GM23338 (cell line): Measurements from ENCODE around the gene USP16. TPM values are rescaled to one million over a fixed set of nuclear protein-coding genes. Genes with fewer than 3 reads are reported as not detected.

ENCODE experiments used
- ATAC-seq: fragments of 200-7000 bp; cut with Tn5 transposase; 3 replicates; pipeline ENCODE4 v1.9.1; 2020
- DNase-seq: peaks from one replicate; pipeline ENCODE4 v3.0.0-alpha.2; 2015; ENCODE audit warnings: low spot score
- H2AFZ ChIP-seq: fragments of 200-600 bp; sonication (generic); 2 replicates; pipeline ENCODE4 v1.8.0; 2016; ENCODE audit warnings: antibody characterized with exemption, mild to moderate bottlenecking, moderate library complexity
- H3F3A ChIP-seq: fragments of 200-600 bp; sonication (generic); replicated peaks from 2 replicates; pipeline ENCODE4 v1.8.0; 2017; ENCODE audit warnings: antibody characterized with exemption, mixed run types, low read depth
- H3K27ac ChIP-seq: fragments of 200-600 bp; sonication (generic); 2 replicates; pipeline ENCODE4 v1.6.1; 2016; ENCODE audit warnings: low read depth
- H3K27me3 ChIP-seq: fragments of 200-600 bp; sonication (generic); 2 replicates; pipeline ENCODE4 v1.8.0; 2016; ENCODE audit warnings: mild to moderate bottlenecking, mixed run types, moderate library complexity; ENCODE audit not compliant: insufficient read depth
- H3K36me3 ChIP-seq: fragments of 200-600 bp; sonication (generic); 2 replicates; pipeline ENCODE4 v1.8.0; 2016; ENCODE audit warnings: mild to moderate bottlenecking; ENCODE audit not compliant: insufficient read depth
- H3K4me1 ChIP-seq: fragments of 200-600 bp; sonication (generic); 2 replicates; pipeline ENCODE4 v1.8.0; 2016; ENCODE audit warnings: mild to moderate bottlenecking, moderate library complexity; ENCODE audit not compliant: insufficient read depth
- H3K4me2 ChIP-seq: fragments of 200-600 bp; sonication (generic); 2 replicates; pipeline ENCODE4 v1.7.1; 2017; ENCODE audit warnings: mixed run types
- H3K4me3 ChIP-seq: fragments of 200-600 bp; sonication (generic); 2 replicates; pipeline ENCODE4 v1.6.1; 2016; ENCODE audit warnings: mixed run types
- H3K79me2 ChIP-seq: fragments of 200-600 bp; sonication (generic); replicated peaks from 2 replicates; pipeline ENCODE4 v1.8.0; 2017; ENCODE audit warnings: mild to moderate bottlenecking; ENCODE audit not compliant: insufficient read depth
- H3K9me2 ChIP-seq: fragments of 200-600 bp; sonication (generic); 2 replicates; pipeline ENCODE4 v1.8.0; 2017; ENCODE audit not compliant: insufficient read depth
- H4K20me1 ChIP-seq: fragments of 200-600 bp; sonication (generic); replicated peaks from 2 replicates; pipeline ENCODE4 v1.8.0; 2017; ENCODE audit warnings: mild to moderate bottlenecking; ENCODE audit not compliant: insufficient read depth
- H3K27ac Mint-ChIP-seq: 2 replicates; pipeline ENCODE4 v1.8.0; 2020; ENCODE audit warnings: inconsistent platforms, mild to moderate bottlenecking, moderate library complexity, mixed read lengths
- H3K27me3 Mint-ChIP-seq: 3 replicates; pipeline ENCODE4 v1.8.0; 2022; ENCODE audit warnings: low read depth, mild to moderate bottlenecking, moderate library complexity, mixed read lengths, inconsistent platforms; ENCODE audit not compliant: insufficient read depth, poor library complexity
- H3K36me3 Mint-ChIP-seq: 3 replicates; pipeline ENCODE4 v1.8.0; 2021; ENCODE audit warnings: low read depth, mild to moderate bottlenecking, inconsistent platforms, moderate library complexity, mixed read lengths
- H3K4me1 Mint-ChIP-seq: 3 replicates; pipeline ENCODE4 v1.8.0; 2020; ENCODE audit warnings: mild to moderate bottlenecking, inconsistent platforms, mixed read lengths
- H3K4me3 Mint-ChIP-seq: 3 replicates; pipeline ENCODE4 v1.8.0; 2021; ENCODE audit warnings: moderate library complexity, mild to moderate bottlenecking, inconsistent platforms, mixed read lengths
- H3K9me3 Mint-ChIP-seq: 3 replicates; pipeline ENCODE4 v1.8.0; 2020; ENCODE audit warnings: moderate library complexity, mild to moderate bottlenecking, inconsistent platforms, mixed read lengths
- CREB1 ChIP-seq: fragments of 250-450 bp; sonication (Bioruptor Pico); IDR thresholded peaks from 2 replicates; pipeline ENCODE4 v1.5.0; 2020; ENCODE audit warnings: low read depth, mild to moderate bottlenecking, moderate library complexity
- EZH2 ChIP-seq: fragments of 200-600 bp; sonication (generic); IDR thresholded peaks from one replicate; pipeline ENCODE4 v1.8.0; 2017; ENCODE audit warnings: antibody characterized with exemption, mild to moderate bottlenecking, low read depth; ENCODE audit not compliant: unreplicated experiment
- JUNB ChIP-seq: IDR thresholded peaks from one replicate; pipeline ENCODE4 v1.6.1; 2016; ENCODE audit warnings: antibody characterized with exemption; ENCODE audit not compliant: unreplicated experiment
- NANOG ChIP-seq: IDR thresholded peaks from 2 replicates; pipeline ENCODE4 v1.6.1; 2016; ENCODE audit warnings: antibody characterized with exemption, borderline replicate concordance
- POLR2AphosphoS5 ChIP-seq: IDR thresholded peaks from 2 replicates; pipeline ENCODE4 v1.6.1; 2016; ENCODE audit warnings: antibody characterized with exemption, low read depth
- STAT1 ChIP-seq: IDR thresholded peaks from one replicate; pipeline ENCODE4 v1.6.1; 2016; ENCODE audit warnings: antibody characterized with exemption; ENCODE audit not compliant: unreplicated experiment
- ZNF114 ChIP-seq: fragments of 250-450 bp; sonication (Bioruptor Pico); IDR thresholded peaks from 2 replicates; pipeline ENCODE4 v1.5.0; 2020; ENCODE audit warnings: mild to moderate bottlenecking, moderate library complexity
- ZNF331 ChIP-seq: fragments of 250-450 bp; sonication (Bioruptor Pico); IDR thresholded peaks from 2 replicates; pipeline ENCODE4 v1.5.0; 2020; ENCODE audit warnings: low read depth, mild to moderate bottlenecking, moderate library complexity
- polyA plus RNA-seq: library from polyadenylated mRNA; unstranded; fragments of >200 nt; fragmentation: Nextera tagmentation; extraction: Ambion mirVana; gene quantifications from 2 replicates; pipeline ENCODE4 v1.2.1, GENCODE V29; 2016
- total RNA-seq: library from RNA; depleted of rRNA; stranded (reverse); fragments of >200 nt; shearing (Covaris generic); gene quantifications from 2 replicates; pipeline ENCODE4 v1.2.3, GENCODE V29; 2014
- TF ChIP-seq, protein P1 (sequence below): IDR thresholded peaks from one replicate; pipeline ENCODE4 v1.6.1; 2018; ENCODE audit warnings: antibody characterized with exemption; ENCODE audit not compliant: unreplicated experiment
- TF ChIP-seq, protein P2 (sequence below): IDR thresholded peaks from 2 replicates; pipeline ENCODE4 v1.6.1; 2016; ENCODE audit warnings: antibody characterized with exemption
- TF ChIP-seq, protein P3 (sequence below): fragments of 250-450 bp; sonication (Bioruptor Pico); IDR thresholded peaks from 2 replicates; pipeline ENCODE4 v1.5.0; 2020; ENCODE audit warnings: mild to moderate bottlenecking, moderate library complexity
- TF ChIP-seq, protein P4 (sequence below), 2 experiments: fragments of 200-600 bp in 1 of 2; sonication (generic) in 1 of 2; conservative IDR thresholded peaks; 2 replicates each; pipeline versions ENCODE4 v1.5.1 to v1.6.1; 2016 to 2017; ENCODE audit warnings: antibody characterized with exemption in 2 of 2, low read depth in 2 of 2, mild to moderate bottlenecking in 2 of 2, moderate library complexity in 1 of 2

USP16 gene
- total and polyA plus RNA-seq, 2 experiments from 2014 or later, result 19.7 to 70.4 TPM

DNA sequence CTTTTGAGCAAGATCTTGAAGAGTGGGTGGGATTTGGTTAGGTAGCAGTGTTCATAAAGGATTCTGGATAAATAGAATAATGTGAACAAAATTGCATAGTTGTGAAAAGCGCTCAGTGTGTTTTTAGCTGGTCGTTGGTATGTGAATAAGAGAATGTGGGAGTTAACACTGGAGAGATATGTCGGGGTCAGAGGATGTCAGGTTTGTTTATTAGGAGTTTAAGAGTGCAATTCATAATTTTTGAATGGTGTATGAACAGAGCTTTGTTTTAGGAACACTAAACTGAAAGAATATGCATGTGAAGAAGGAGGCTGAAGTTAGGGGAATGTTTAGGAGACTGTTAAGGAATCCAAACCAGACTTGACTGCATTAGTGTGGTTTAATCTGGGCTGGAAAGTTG lies 9.4 kb downstream of the USP16 start (continued):
- TF ChIP-seq, protein P1, sequence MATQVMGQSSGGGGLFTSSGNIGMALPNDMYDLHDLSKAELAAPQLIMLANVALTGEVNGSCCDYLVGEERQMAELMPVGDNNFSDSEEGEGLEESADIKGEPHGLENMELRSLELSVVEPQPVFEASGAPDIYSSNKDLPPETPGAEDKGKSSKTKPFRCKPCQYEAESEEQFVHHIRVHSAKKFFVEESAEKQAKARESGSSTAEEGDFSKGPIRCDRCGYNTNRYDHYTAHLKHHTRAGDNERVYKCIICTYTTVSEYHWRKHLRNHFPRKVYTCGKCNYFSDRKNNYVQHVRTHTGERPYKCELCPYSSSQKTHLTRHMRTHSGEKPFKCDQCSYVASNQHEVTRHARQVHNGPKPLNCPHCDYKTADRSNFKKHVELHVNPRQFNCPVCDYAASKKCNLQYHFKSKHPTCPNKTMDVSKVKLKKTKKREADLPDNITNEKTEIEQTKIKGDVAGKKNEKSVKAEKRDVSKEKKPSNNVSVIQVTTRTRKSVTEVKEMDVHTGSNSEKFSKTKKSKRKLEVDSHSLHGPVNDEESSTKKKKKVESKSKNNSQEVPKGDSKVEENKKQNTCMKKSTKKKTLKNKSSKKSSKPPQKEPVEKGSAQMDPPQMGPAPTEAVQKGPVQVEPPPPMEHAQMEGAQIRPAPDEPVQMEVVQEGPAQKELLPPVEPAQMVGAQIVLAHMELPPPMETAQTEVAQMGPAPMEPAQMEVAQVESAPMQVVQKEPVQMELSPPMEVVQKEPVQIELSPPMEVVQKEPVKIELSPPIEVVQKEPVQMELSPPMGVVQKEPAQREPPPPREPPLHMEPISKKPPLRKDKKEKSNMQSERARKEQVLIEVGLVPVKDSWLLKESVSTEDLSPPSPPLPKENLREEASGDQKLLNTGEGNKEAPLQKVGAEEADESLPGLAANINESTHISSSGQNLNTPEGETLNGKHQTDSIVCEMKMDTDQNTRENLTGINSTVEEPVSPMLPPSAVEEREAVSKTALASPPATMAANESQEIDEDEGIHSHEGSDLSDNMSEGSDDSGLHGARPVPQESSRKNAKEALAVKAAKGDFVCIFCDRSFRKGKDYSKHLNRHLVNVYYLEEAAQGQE, result no peak
- no peak for TF ChIP-seq CREB1 (CRISPR knock-in tag)

DNA sequence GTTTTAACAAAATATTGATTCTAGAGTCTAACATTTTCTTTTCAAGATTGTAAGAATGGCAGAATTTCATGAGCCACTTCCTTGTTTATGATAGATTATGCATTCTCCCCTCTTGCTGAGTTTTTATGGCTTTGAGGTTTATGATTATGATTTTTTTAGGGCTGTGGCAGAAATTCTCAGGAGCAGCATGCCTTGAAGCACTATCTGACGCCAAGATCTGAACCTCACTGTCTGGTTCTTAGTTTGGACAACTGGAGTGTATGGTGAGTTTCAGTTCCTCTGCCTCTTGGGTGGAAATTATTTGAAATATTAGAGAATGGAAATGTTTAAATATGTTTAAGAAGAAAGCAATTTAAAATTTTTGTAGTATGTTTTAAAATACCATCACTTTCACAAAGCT lies 10.2 kb downstream of the USP16 start:
- no peaks in the 10 kb centered on the region for H3K27me3 Mint-ChIP-seq
- no peaks in the 10 kb centered on the region for H3F3A ChIP-seq
- no peaks in the 10 kb centered on the region for H3K27me3 ChIP-seq
- no peak overlapping the region for H3K4me3 ChIP-seq
- no peaks in the 10 kb centered on the region for H3K9me3 Mint-ChIP-seq
- TF ChIP-seq JUNB (no peak), NANOG (no peak), STAT1 (no peak), ZNF114 (CRISPR knock-in tag) (no peak), ZNF331 (CRISPR knock-in tag) (no peak), POLR2AphosphoS5 (no peak), EZH2 (no peak)
- TF ChIP-seq, protein P2, sequence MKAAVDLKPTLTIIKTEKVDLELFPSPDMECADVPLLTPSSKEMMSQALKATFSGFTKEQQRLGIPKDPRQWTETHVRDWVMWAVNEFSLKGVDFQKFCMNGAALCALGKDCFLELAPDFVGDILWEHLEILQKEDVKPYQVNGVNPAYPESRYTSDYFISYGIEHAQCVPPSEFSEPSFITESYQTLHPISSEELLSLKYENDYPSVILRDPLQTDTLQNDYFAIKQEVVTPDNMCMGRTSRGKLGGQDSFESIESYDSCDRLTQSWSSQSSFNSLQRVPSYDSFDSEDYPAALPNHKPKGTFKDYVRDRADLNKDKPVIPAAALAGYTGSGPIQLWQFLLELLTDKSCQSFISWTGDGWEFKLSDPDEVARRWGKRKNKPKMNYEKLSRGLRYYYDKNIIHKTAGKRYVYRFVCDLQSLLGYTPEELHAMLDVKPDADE, result no peak
- TF ChIP-seq, protein P3, sequence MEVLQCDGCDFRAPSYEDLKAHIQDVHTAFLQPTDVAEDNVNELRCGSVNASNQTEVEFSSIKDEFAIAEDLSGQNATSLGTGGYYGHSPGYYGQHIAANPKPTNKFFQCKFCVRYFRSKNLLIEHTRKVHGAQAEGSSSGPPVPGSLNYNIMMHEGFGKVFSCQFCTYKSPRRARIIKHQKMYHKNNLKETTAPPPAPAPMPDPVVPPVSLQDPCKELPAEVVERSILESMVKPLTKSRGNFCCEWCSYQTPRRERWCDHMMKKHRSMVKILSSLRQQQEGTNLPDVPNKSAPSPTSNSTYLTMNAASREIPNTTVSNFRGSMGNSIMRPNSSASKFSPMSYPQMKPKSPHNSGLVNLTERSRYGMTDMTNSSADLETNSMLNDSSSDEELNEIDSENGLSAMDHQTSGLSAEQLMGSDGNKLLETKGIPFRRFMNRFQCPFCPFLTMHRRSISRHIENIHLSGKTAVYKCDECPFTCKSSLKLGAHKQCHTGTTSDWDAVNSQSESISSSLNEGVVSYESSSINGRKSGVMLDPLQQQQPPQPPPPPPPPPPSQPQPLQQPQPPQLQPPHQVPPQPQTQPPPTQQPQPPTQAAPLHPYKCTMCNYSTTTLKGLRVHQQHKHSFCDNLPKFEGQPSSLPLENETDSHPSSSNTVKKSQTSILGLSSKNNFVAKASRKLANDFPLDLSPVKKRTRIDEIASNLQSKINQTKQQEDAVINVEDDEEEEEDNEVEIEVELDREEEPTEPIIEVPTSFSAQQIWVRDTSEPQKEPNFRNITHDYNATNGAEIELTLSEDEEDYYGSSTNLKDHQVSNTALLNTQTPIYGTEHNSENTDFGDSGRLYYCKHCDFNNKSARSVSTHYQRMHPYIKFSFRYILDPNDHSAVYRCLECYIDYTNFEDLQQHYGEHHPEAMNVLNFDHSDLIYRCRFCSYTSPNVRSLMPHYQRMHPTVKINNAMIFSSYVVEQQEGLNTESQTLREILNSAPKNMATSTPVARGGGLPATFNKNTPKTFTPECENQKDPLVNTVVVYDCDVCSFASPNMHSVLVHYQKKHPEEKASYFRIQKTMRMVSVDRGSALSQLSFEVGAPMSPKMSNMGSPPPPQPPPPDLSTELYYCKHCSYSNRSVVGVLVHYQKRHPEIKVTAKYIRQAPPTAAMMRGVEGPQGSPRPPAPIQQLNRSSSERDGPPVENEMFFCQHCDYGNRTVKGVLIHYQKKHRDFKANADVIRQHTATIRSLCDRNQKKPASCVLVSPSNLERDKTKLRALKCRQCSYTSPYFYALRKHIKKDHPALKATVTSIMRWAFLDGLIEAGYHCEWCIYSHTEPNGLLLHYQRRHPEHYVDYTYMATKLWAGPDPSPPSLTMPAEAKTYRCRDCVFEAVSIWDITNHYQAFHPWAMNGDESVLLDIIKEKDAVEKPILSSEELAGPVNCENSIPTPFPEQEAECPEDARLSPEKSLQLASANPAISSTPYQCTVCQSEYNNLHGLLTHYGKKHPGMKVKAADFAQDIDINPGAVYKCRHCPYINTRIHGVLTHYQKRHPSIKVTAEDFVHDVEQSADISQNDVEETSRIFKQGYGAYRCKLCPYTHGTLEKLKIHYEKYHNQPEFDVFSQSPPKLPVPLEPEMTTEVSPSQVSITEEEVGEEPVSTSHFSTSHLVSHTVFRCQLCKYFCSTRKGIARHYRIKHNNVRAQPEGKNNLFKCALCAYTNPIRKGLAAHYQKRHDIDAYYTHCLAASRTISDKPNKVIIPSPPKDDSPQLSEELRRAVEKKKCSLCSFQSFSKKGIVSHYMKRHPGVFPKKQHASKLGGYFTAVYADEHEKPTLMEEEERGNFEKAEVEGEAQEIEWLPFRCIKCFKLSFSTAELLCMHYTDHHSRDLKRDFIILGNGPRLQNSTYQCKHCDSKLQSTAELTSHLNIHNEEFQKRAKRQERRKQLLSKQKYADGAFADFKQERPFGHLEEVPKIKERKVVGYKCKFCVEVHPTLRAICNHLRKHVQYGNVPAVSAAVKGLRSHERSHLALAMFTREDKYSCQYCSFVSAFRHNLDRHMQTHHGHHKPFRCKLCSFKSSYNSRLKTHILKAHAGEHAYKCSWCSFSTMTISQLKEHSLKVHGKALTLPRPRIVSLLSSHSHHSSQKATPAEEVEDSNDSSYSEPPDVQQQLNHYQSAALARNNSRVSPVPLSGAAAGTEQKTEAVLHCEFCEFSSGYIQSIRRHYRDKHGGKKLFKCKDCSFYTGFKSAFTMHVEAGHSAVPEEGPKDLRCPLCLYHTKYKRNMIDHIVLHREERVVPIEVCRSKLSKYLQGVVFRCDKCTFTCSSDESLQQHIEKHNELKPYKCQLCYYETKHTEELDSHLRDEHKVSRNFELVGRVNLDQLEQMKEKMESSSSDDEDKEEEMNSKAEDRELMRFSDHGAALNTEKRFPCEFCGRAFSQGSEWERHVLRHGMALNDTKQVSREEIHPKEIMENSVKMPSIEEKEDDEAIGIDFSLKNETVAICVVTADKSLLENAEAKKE (CRISPR knock-in tag), result no peak
- TF ChIP-seq, protein P4, sequence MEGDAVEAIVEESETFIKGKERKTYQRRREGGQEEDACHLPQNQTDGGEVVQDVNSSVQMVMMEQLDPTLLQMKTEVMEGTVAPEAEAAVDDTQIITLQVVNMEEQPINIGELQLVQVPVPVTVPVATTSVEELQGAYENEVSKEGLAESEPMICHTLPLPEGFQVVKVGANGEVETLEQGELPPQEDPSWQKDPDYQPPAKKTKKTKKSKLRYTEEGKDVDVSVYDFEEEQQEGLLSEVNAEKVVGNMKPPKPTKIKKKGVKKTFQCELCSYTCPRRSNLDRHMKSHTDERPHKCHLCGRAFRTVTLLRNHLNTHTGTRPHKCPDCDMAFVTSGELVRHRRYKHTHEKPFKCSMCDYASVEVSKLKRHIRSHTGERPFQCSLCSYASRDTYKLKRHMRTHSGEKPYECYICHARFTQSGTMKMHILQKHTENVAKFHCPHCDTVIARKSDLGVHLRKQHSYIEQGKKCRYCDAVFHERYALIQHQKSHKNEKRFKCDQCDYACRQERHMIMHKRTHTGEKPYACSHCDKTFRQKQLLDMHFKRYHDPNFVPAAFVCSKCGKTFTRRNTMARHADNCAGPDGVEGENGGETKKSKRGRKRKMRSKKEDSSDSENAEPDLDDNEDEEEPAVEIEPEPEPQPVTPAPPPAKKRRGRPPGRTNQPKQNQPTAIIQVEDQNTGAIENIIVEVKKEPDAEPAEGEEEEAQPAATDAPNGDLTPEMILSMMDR (conservative IDR thresholded peaks at IDR 0.05; ENCODE audit: low read depth in 2 of 2), result no peak
- DNase-seq, result no peak
- no peak overlapping the region for H3K27ac Mint-ChIP-seq
- H3K4me1 ChIP-seq, result no peaks in the 10 kb centered on the region
- H3K4me3 Mint-ChIP-seq, result no peak overlapping the region
- no peaks in the 10 kb centered on the region for H3K4me1 Mint-ChIP-seq
- no peak for ATAC-seq
- H3K27ac ChIP-seq, result no peak overlapping the region
- peaks cover 6% of the 10 kb centered on the region; the same call in 1 of the 2 replicates for H3K79me2 ChIP-seq
- no peak overlapping the region for H2AFZ ChIP-seq
- H3K9me2 ChIP-seq, result no peaks in the 10 kb centered on the region
- H3K4me2 ChIP-seq, result no peak overlapping the region
- H4K20me1 ChIP-seq, result peaks cover 7% of the 10 kb centered on the region; the same call in 1 of the 2 replicates
- H3K36me3 Mint-ChIP-seq, result peaks cover 55% of the 10 kb centered on the region
- H3K36me3 ChIP-seq, result peaks cover 48% of the 10 kb centered on the region
